Suprapubic skin (tissue), 3 donors: ENCODE results near the gene ABCC9.

Experiments used
- POLR2AphosphoS5 ChIP-seq, 3 donors: sonication (generic); formaldehyde crosslinking; IDR thresholded peaks; one replicate each; pipeline ENCODE4 v1.6.1; 2017; ENCODE audit warnings: antibody characterized with exemption in 3 of 3
- TF ChIP-seq, protein P1 (sequence below), 2 donors: fragments of 200-600 bp in 1 of 2; fragments of 450-650 bp in 1 of 2; sonication (generic) in 1 of 2; IDR thresholded peaks; one replicate each; pipeline ENCODE4 v1.5.1; 2016 to 2019; ENCODE audit warnings: antibody characterized with exemption in 2 of 2, mild to moderate bottlenecking in 1 of 2, moderate library complexity in 1 of 2

GRCh38 chr12:21941506-21942376, 515 bp upstream of the ABCC9 start:
- no peak for TF ChIP-seq POLR2AphosphoS5 (IDR thresholded peaks at IDR 0.05)
- TF ChIP-seq, protein P1, sequence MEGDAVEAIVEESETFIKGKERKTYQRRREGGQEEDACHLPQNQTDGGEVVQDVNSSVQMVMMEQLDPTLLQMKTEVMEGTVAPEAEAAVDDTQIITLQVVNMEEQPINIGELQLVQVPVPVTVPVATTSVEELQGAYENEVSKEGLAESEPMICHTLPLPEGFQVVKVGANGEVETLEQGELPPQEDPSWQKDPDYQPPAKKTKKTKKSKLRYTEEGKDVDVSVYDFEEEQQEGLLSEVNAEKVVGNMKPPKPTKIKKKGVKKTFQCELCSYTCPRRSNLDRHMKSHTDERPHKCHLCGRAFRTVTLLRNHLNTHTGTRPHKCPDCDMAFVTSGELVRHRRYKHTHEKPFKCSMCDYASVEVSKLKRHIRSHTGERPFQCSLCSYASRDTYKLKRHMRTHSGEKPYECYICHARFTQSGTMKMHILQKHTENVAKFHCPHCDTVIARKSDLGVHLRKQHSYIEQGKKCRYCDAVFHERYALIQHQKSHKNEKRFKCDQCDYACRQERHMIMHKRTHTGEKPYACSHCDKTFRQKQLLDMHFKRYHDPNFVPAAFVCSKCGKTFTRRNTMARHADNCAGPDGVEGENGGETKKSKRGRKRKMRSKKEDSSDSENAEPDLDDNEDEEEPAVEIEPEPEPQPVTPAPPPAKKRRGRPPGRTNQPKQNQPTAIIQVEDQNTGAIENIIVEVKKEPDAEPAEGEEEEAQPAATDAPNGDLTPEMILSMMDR (IDR thresholded peaks at IDR 0.05), result no peak
